Nephron (organoid): ENCODE data around the gene AFF2.

Experiments used
- H3K27ac Mint-ChIP-seq, 3 experiments: 2 replicates each; pipeline ENCODE4 v1.8.0; 2020; ENCODE audit warnings: mixed read lengths in 3 of 3, mild to moderate bottlenecking in 2 of 3, moderate library complexity in 1 of 3
- H3K27me3 Mint-ChIP-seq: 2 replicates; pipeline ENCODE4 v1.8.0; 2021; ENCODE audit warnings: low read depth, mild to moderate bottlenecking, moderate library complexity, mixed read lengths
- H3K36me3 Mint-ChIP-seq: 2 replicates; pipeline ENCODE4 v1.8.0; 2020; ENCODE audit warnings: low read depth, mixed read lengths
- H3K4me1 Mint-ChIP-seq: 2 replicates; pipeline ENCODE4 v1.8.0; 2020; ENCODE audit warnings: mixed read lengths
- H3K4me3 Mint-ChIP-seq, 3 experiments: 2 replicates each; pipeline ENCODE4 v1.8.0; 2020; ENCODE audit warnings: mild to moderate bottlenecking in 3 of 3, mixed read lengths in 3 of 3, moderate library complexity in 2 of 3
- H3K9me3 Mint-ChIP-seq: 2 replicates; pipeline ENCODE4 v1.8.0; 2020; ENCODE audit warnings: mixed read lengths
- CTCF ChIP-seq, 3 experiments: fragments of 200-600 bp; sonication (generic); IDR thresholded peaks; one replicate each; pipeline ENCODE4 v1.5.0; 2021; ENCODE audit warnings: antibody characterized with exemption in 3 of 3; ENCODE audit not compliant: unreplicated experiment in 3 of 3

The AFF2 gene

GRCh38 chrX:148588649-148589310, 88.4 kb downstream of the AFF2 start:
- peaks cover 3% of the 10 kb centered on the region for H3K9me3 Mint-ChIP-seq
- H3K36me3 Mint-ChIP-seq = no peaks in the 10 kb centered on the region
- no peaks in the 10 kb centered on the region for H3K4me1 Mint-ChIP-seq
- no peaks in the 10 kb centered on the region for H3K27me3 Mint-ChIP-seq
- no peak overlapping the region for H3K4me3 Mint-ChIP-seq
- H3K27ac Mint-ChIP-seq = no peak overlapping the region
- TF ChIP-seq CTCF (IDR thresholded peaks at IDR 0.05; ENCODE audit: unreplicated experiment in 3 of 3) = no peak

GRCh38 chrX:148592595-148592994, 92.2 kb downstream of the AFF2 start:
- Mint-ChIP-seq H3K4me3 (no peak overlapping the region), H3K9me3 (peaks cover 8% of the 10 kb centered on the region), H3K27ac (no peak overlapping the region), H3K4me1 (peaks cover 6% of the 10 kb centered on the region), H3K36me3 (no peaks in the 10 kb centered on the region), H3K27me3 (no peaks in the 10 kb centered on the region)
- no peak for TF ChIP-seq CTCF (IDR thresholded peaks at IDR 0.05; ENCODE audit: unreplicated experiment in 3 of 3)

GRCh38 chrX:148593146-148593545, 92.7 kb downstream of the AFF2 start:
- H3K4me3 Mint-ChIP-seq = no peak overlapping the region

GRCh38 chrX:148593987-148594386, 93.6 kb downstream of the AFF2 start:
- no peaks in the 10 kb centered on the region for H3K27me3 Mint-ChIP-seq
- no peak for TF ChIP-seq CTCF (IDR thresholded peaks at IDR 0.05; ENCODE audit: unreplicated experiment in 3 of 3)
- peaks cover 6% of the 10 kb centered on the region for H3K4me1 Mint-ChIP-seq
- no peak overlapping the region for H3K4me3 Mint-ChIP-seq
- H3K27ac Mint-ChIP-seq = peak overlapping the region; percentile 8 to 44 (median 17)
- peaks cover 8% of the 10 kb centered on the region for H3K9me3 Mint-ChIP-seq
- H3K36me3 Mint-ChIP-seq = no peaks in the 10 kb centered on the region

More at GRCh38 chrX:148593146-148593545, 92.7 kb downstream of the AFF2 start:
- Mint-ChIP-seq H3K9me3 (peaks cover 8% of the 10 kb centered on the region), H3K27ac (no peak overlapping the region), H3K27me3 (no peaks in the 10 kb centered on the region), H3K36me3 (no peaks in the 10 kb centered on the region), H3K4me1 (peaks cover 6% of the 10 kb centered on the region)
- no peak for TF ChIP-seq CTCF (IDR thresholded peaks at IDR 0.05; ENCODE audit: unreplicated experiment in 3 of 3)

GRCh38 chrX:148599404-148599803, 99.0 kb downstream of the AFF2 start:
- H3K27ac Mint-ChIP-seq = no peak overlapping the region

More at GRCh38 chrX:148599404-148599803, 99.0 kb downstream of the AFF2 start:
- no peaks in the 10 kb centered on the region for H3K36me3 Mint-ChIP-seq
- no peaks in the 10 kb centered on the region for H3K27me3 Mint-ChIP-seq
- H3K4me1 Mint-ChIP-seq = peaks cover under 1% of the 10 kb centered on the region
- peaks cover 5% of the 10 kb centered on the region for H3K9me3 Mint-ChIP-seq
- TF ChIP-seq CTCF (IDR thresholded peaks at IDR 0.05; ENCODE audit: unreplicated experiment in 3 of 3) = no peak
- H3K4me3 Mint-ChIP-seq = no peak overlapping the region
